Hepatocyte (in vitro differentiated cells): ENCODE data around the gene OPA1. TPM values are rescaled to one million over a fixed set of nuclear protein-coding genes. Genes with fewer than 3 reads are reported as not detected.

Source experiments
- DNase-seq: peaks from one replicate; pipeline ENCODE4 v3.0.0-alpha.2; 2016; ENCODE audit warnings: low spot score
- H2AFZ ChIP-seq: fragments of 200-600 bp; sonication (generic); 2 replicates; pipeline ENCODE4 v1.6.0; 2016; ENCODE audit warnings: antibody characterized with exemption, mild to moderate bottlenecking
- H3K27ac ChIP-seq: fragments of 200-600 bp; sonication (generic); 2 replicates; pipeline ENCODE4 v1.5.1; 2016; ENCODE audit warnings: mild to moderate bottlenecking
- H3K27me3 ChIP-seq: fragments of 200-600 bp; sonication (generic); 2 replicates; pipeline ENCODE4 v1.6.1; 2016
- H3K36me3 ChIP-seq: fragments of 200-600 bp; sonication (generic); replicated peaks from 2 replicates; pipeline ENCODE4 v1.5.1; 2016; ENCODE audit warnings: low read depth; ENCODE audit not compliant: insufficient read depth
- H3K4me1 ChIP-seq: fragments of 200-600 bp; sonication (generic); 2 replicates; pipeline ENCODE4 v1.5.1; 2016; ENCODE audit warnings: mild to moderate bottlenecking, moderate library complexity; ENCODE audit not compliant: insufficient read depth
- H3K4me2 ChIP-seq: fragments of 200-600 bp; sonication (generic); 2 replicates; pipeline ENCODE4 v1.6.0; 2016
- H3K4me3 ChIP-seq: fragments of 200-600 bp; sonication (generic); 2 replicates; pipeline ENCODE4 v1.5.1; 2016; ENCODE audit warnings: mild to moderate bottlenecking
- H3K79me2 ChIP-seq: fragments of 200-600 bp; sonication (generic); 2 replicates; pipeline ENCODE4 v1.6.0; 2017; ENCODE audit warnings: mild to moderate bottlenecking
- H3K9me2 ChIP-seq: fragments of 200-600 bp; sonication (generic); replicated peaks from 2 replicates; pipeline ENCODE4 v1.6.0; 2017; ENCODE audit warnings: mild to moderate bottlenecking; ENCODE audit not compliant: insufficient read depth
- H3K9me3 ChIP-seq: fragments of 200-600 bp; sonication (generic); 2 replicates; pipeline ENCODE4 v1.5.1; 2016; ENCODE audit warnings: low read depth, mild to moderate bottlenecking
- H4K20me1 ChIP-seq: fragments of 200-600 bp; sonication (generic); 2 replicates; pipeline ENCODE4 v1.6.0; 2016; ENCODE audit warnings: mild to moderate bottlenecking; ENCODE audit not compliant: insufficient read depth, poor library complexity, severe bottlenecking
- CTCF ChIP-seq: fragments of 200-600 bp; sonication (generic); IDR thresholded peaks from 2 replicates; pipeline ENCODE4 v1.5.1; 2016; ENCODE audit warnings: antibody characterized with exemption, mild to moderate bottlenecking; ENCODE audit not compliant: poor library complexity
- EZH2 ChIP-seq: fragments of 200-600 bp; sonication (generic); IDR thresholded peaks from 2 replicates; pipeline ENCODE4 v1.6.1; 2016; ENCODE audit warnings: antibody characterized with exemption, mild to moderate bottlenecking, borderline replicate concordance
- EZH2phosphoT487 ChIP-seq: fragments of 200-600 bp; sonication (generic); IDR thresholded peaks from one replicate; pipeline ENCODE4 v1.6.1; 2018; ENCODE audit warnings: antibody characterized with exemption, mild to moderate bottlenecking, low read depth, moderate library complexity; ENCODE audit not compliant: unreplicated experiment, severe bottlenecking
- WGBS: methylation state at CpG from one replicate; pipeline ENCODE4 v1.1.6; 2016; ENCODE audit warnings: low lambda C conversion rate; ENCODE audit errors: missing lambda C conversion rate; 5-methylcytosine and 5-hydroxymethylcytosine counted together
- polyA plus RNA-seq: library from polyadenylated mRNA; unstranded; fragments of >200 nt; fragmentation: Nextera tagmentation; extraction: Ambion mirVana; gene quantifications from 2 replicates; pipeline ENCODE4 v1.2.1, GENCODE V29; 2016
- total RNA-seq: library from RNA; depleted of rRNA; stranded (reverse); fragments of >200 nt; gene quantifications from 2 replicates; pipeline ENCODE4 v1.2.3, GENCODE V29; 2014

OPA1 gene
- total and polyA plus RNA-seq, 2 experiments from 2014 or later, result 17.7 to 49.0 TPM

- H2AFZ ChIP-seq, result no peak overlapping the region
- H4K20me1 ChIP-seq, result no peaks in the 10 kb centered on the region
- WGBS, result 92% methylated on average over 5 of the region's 5 CpGs
- H3K4me1 ChIP-seq, result no peaks in the 10 kb centered on the region
- no peaks in the 10 kb centered on the region for H3K27me3 ChIP-seq
- no peak for DNase-seq
- H3K4me3 ChIP-seq, result no peak overlapping the region
- H3K4me2 ChIP-seq, result no peak overlapping the region
- H3K79me2 ChIP-seq, result no peaks in the 10 kb centered on the region
- no peaks in the 10 kb centered on the region for H3K9me2 ChIP-seq
- H3K9me3 ChIP-seq, result no peaks in the 10 kb centered on the region
- TF ChIP-seq CTCF, result no peak
- TF ChIP-seq EZH2phosphoT487, result no peak
- TF ChIP-seq EZH2, result no peak
- H3K27ac ChIP-seq, result no peak overlapping the region
- H3K36me3 ChIP-seq, result no peaks in the 10 kb centered on the region
Measured at GRCh38 chr3:193640165-193640715, 47.2 kb downstream of the OPA1 start.

GRCh38 chr3:193640728-193641439 is 47.9 kb downstream of the OPA1 start:
- no peak overlapping the region for H3K4me3 ChIP-seq
- no peaks in the 10 kb centered on the region for H3K79me2 ChIP-seq
- no peak overlapping the region for H3K4me2 ChIP-seq
- no peak overlapping the region for H3K27ac ChIP-seq
- H3K9me3 ChIP-seq, result no peaks in the 10 kb centered on the region
- no peaks in the 10 kb centered on the region for H3K4me1 ChIP-seq
- H3K9me2 ChIP-seq, result no peaks in the 10 kb centered on the region
- H3K27me3 ChIP-seq, result no peaks in the 10 kb centered on the region
- H2AFZ ChIP-seq, result no peak overlapping the region
- no peaks in the 10 kb centered on the region for H4K20me1 ChIP-seq
- TF ChIP-seq CTCF, result no peak
- TF ChIP-seq EZH2, result no peak
- TF ChIP-seq EZH2phosphoT487, result no peak
- WGBS, result over 99% methylated on average over 4 of the region's 4 CpGs
- DNase-seq, result no peak
- H3K36me3 ChIP-seq, result no peaks in the 10 kb centered on the region

- Histone ChIP-seq H3K4me2 (no peak overlapping the region), H3K79me2 (no peaks in the 10 kb centered on the region), H2AFZ (no peak overlapping the region), H3K36me3 (no peaks in the 10 kb centered on the region), H3K27me3 (no peaks in the 10 kb centered on the region), H3K9me3 (no peaks in the 10 kb centered on the region), H4K20me1 (no peaks in the 10 kb centered on the region), H3K9me2 (no peaks in the 10 kb centered on the region), H3K27ac (no peak overlapping the region), H3K4me1 (no peaks in the 10 kb centered on the region), H3K4me3 (no peak overlapping the region)
- TF ChIP-seq EZH2, result no peak
- TF ChIP-seq EZH2phosphoT487, result no peak
- TF ChIP-seq CTCF, result no peak
- 97% methylated on average over 3 of the region's 3 CpGs for WGBS
- no peak for DNase-seq
Measured at GRCh38 chr3:193641440-193641775, 48.4 kb downstream of the OPA1 start.
